HG02981 (cell line): Measurements from ENCODE around the gene DERL3.

ENCODE experiments used
- ATAC-seq: cut with Tn5 transposase; IDR thresholded peaks from one replicate; pipeline ENCODE4 v1.9.1; 2021; ENCODE audit warnings: mild to moderate bottlenecking, moderate library complexity; ENCODE audit not compliant: unreplicated experiment

DERL3 gene

GRCh38 chr22:23833017-23833751 is 5.6 kb downstream of the DERL3 start:
- no peak for ATAC-seq

- no peak for ATAC-seq
Measured at GRCh38 chr22:23832226-23833016, 6.4 kb downstream of the DERL3 start.

- no peak for ATAC-seq
Measured at GRCh38 chr22:23831781-23832180, 7.0 kb downstream of the DERL3 start.

- no peak for ATAC-seq
Measured at GRCh38 chr22:23831261-23831660, 7.5 kb downstream of the DERL3 start.

- no peak for ATAC-seq
Measured at GRCh38 chr22:23829845-23830372, 8.9 kb downstream of the DERL3 start.

- ATAC-seq: no peak
Measured at GRCh38 chr22:23828800-23829680, 9.8 kb downstream of the DERL3 start.

- ATAC-seq: no peak
Measured at GRCh38 chr22:23827351-23827995, 11.3 kb downstream of the DERL3 start.

- ATAC-seq: no peak
Measured at GRCh38 chr22:23826510-23827350, 12.1 kb downstream of the DERL3 start.

- no peak for ATAC-seq
Measured at GRCh38 chr22:23825246-23825905, 13.4 kb downstream of the DERL3 start.

GRCh38 chr22:23824476-23825245 is 14.1 kb downstream of the DERL3 start:
- no peak for ATAC-seq

- no peak for ATAC-seq
Measured at GRCh38 chr22:23823331-23823791, 15.4 kb downstream of the DERL3 start.

GRCh38 chr22:23822101-23822671 is 16.6 kb downstream of the DERL3 start:
- ATAC-seq: no peak

- no peak for ATAC-seq
Measured at GRCh38 chr22:23820748-23821211, 18.0 kb downstream of the DERL3 start.

- no peak for ATAC-seq
Measured at GRCh38 chr22:23818541-23818940, 20.3 kb downstream of the DERL3 start.

- ATAC-seq: no peak
Measured at GRCh38 chr22:23817146-23817545, 21.7 kb downstream of the DERL3 start.

- no peak for ATAC-seq
Measured at GRCh38 chr22:23816156-23816976, 22.4 kb downstream of the DERL3 start.
